ENCODE measurements around the gene EZR. TPM values are rescaled to one million over a fixed set of nuclear protein-coding genes. Genes with fewer than 3 reads are reported as not detected.

EZR gene
- total RNA-seq, 2 experiments from 2014 or later: 268 to 415 TPM

DNA sequence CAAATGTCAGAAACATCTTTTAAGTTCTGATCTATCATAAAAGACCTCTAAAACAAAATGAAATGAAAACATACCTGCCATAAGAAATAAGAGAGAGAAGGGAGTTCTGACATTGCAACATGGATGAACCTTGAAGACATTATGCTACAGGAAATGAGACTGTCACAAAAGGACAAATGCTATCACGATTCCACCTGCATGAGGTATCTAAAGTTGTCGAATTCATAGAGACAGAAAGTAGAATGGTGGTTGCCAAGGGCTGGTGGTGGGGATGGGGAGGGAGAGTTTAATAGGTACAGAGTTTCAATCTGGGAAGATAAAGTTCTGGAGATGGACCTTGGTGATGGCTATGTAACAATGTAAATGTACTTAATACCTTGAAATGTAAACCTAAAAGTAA lies 3.3 kb downstream of the EZR start:
- peaks cover 42% of the 10 kb centered on the region for H4K20me1 ChIP-seq (ENCODE audit: insufficient read depth, low read length)
- ChIA-PET POLR2A (interaction anchor here (0.8 kb wide), 2 partner anchors 10 to 53 kb away, joined by 3 to 5 read pairs; no protein-coding TSS in a partner anchor), CTCF (ENCODE audit: unreplicated experiment) (no interaction called here)
- H3K9me2 ChIP-seq (ENCODE audit: insufficient read depth, low read length): no peaks in the 10 kb centered on the region
- H3K4me3 ChIP-seq (ENCODE audit: low read depth, low read length, poor library complexity, severe bottlenecking): peak overlapping the region; percentile 87
- H2AFZ ChIP-seq (ENCODE audit: low read length): no peak overlapping the region
- H3K9me3 ChIP-seq (ENCODE audit: low read length): no peaks in the 10 kb centered on the region; the same call in 1 of the 2 replicates
- no peak for TF ChIP-seq EZH2phosphoT487 (IDR thresholded peaks at IDR 0.05; ENCODE audit: borderline replicate concordance, low read depth, low read length)
- TF ChIP-seq, protein P1, sequence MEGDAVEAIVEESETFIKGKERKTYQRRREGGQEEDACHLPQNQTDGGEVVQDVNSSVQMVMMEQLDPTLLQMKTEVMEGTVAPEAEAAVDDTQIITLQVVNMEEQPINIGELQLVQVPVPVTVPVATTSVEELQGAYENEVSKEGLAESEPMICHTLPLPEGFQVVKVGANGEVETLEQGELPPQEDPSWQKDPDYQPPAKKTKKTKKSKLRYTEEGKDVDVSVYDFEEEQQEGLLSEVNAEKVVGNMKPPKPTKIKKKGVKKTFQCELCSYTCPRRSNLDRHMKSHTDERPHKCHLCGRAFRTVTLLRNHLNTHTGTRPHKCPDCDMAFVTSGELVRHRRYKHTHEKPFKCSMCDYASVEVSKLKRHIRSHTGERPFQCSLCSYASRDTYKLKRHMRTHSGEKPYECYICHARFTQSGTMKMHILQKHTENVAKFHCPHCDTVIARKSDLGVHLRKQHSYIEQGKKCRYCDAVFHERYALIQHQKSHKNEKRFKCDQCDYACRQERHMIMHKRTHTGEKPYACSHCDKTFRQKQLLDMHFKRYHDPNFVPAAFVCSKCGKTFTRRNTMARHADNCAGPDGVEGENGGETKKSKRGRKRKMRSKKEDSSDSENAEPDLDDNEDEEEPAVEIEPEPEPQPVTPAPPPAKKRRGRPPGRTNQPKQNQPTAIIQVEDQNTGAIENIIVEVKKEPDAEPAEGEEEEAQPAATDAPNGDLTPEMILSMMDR (conservative IDR thresholded peaks at IDR 0.05; ENCODE audit: low read length): no peak
- H3K36me3 ChIP-seq (ENCODE audit: insufficient read depth, low read length): peaks cover 72% of the 10 kb centered on the region
- H3K4me2 ChIP-seq (ENCODE audit: low read length): peak overlapping the region; percentile 98
- H3K4me1 ChIP-seq (ENCODE audit: insufficient read depth, low read length, poor library complexity, severe bottlenecking): peaks cover 58% of the 10 kb centered on the region
- intact Hi-C loops (cut with micrococcal nuclease; ENCODE audit: unreplicated experiment): loop anchor here (5.0 kb wide), 1 partner anchor 311 kb away; no protein-coding TSS in a partner anchor
- BruUV-seq (replicated peaks): no TSS peak
- peak overlapping the region; percentile 100 for H3K27ac ChIP-seq (ENCODE audit: low read depth, low read length, poor library complexity, severe bottlenecking)
- peaks cover 77% of the 10 kb centered on the region for H3K79me2 ChIP-seq (ENCODE audit: insufficient read depth, low read depth, low read length)
- no peak for DNase-seq (ENCODE audit: low spot score)

DNA sequence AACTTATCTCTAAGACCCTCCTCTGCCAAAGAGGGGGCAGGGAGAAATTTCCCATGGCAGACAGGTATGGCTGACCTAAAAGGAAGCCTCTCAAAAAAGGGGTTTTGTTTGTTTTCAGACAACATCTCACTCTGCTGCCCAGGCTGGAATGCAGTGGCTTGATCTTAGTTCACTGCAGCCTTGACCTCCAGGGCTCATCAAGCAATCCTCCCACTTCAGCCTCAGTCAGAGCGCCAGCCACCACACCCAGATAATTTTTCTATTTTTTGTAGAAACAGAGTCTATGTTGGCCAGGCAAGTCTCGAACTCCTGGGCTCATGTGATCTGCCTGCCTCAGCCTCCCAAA lies 3.8 kb downstream of the EZR start:
- Histone ChIP-seq H4K20me1 (ENCODE audit: insufficient read depth, low read length) (peaks cover 42% of the 10 kb centered on the region), H3K4me2 (ENCODE audit: low read length) (peak overlapping the region; percentile 98)

DNA sequence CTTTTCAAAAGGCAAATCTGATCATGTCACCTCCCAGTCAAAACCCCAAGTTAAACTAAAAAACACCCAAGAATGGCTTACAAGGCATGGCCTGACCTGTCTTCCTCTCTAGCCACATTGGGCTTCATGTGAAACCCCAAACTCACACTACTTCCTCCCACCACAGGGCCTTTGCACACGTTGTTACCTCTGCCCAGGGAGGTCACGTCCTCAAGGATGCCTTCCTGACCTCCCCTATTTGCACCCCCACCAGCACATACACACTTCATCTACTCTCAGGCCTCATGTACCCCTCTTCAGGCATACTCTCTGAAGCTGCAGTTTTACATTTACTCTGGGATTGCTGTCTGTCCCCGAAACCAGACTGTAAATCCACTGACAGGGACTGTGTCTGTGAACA lies 6.1 kb downstream of the EZR start:
- no peak for TF ChIP-seq EZH2phosphoT487 (IDR thresholded peaks at IDR 0.05; ENCODE audit: borderline replicate concordance, low read depth, low read length)
- TF ChIP-seq, protein P1 (conservative IDR thresholded peaks at IDR 0.05; ENCODE audit: low read length): no peak
- H3K4me3 ChIP-seq (ENCODE audit: low read depth, low read length, poor library complexity, severe bottlenecking): peak overlapping the region; percentile 87

More for the DNA sequence above, 3.8 kb downstream of the EZR start:
- H3K27ac ChIP-seq (ENCODE audit: low read depth, low read length, poor library complexity, severe bottlenecking): peak overlapping the region; percentile 100
- DNase-seq (ENCODE audit: low spot score): no peak
- H3K79me2 ChIP-seq (ENCODE audit: insufficient read depth, low read depth, low read length): peaks cover 82% of the 10 kb centered on the region
- H3K4me1 ChIP-seq (ENCODE audit: insufficient read depth, low read length, poor library complexity, severe bottlenecking): peaks cover 64% of the 10 kb centered on the region
- no peak overlapping the region for H2AFZ ChIP-seq (ENCODE audit: low read length)
- no peaks in the 10 kb centered on the region for H3K9me2 ChIP-seq (ENCODE audit: insufficient read depth, low read length)
- intact Hi-C loops (cut with micrococcal nuclease; ENCODE audit: unreplicated experiment): loop anchor here (5.0 kb wide), 1 partner anchor 312 kb away; no protein-coding TSS in a partner anchor
- ChIA-PET CTCF (ENCODE audit: unreplicated experiment) (no interaction called here), POLR2A (interaction anchor here (10.6 kb wide), 1 partner anchor 19 kb away, joined by 155 read pairs; no protein-coding TSS in a partner anchor)
- no TSS peak for BruUV-seq (replicated peaks)
- peaks cover 77% of the 10 kb centered on the region for H3K36me3 ChIP-seq (ENCODE audit: insufficient read depth, low read length)
- peak overlapping the region; percentile 87 for H3K4me3 ChIP-seq (ENCODE audit: low read depth, low read length, poor library complexity, severe bottlenecking)
- H3K9me3 ChIP-seq (ENCODE audit: low read length): no peaks in the 10 kb centered on the region; the same call in 1 of the 2 replicates
- TF ChIP-seq, protein P1 (conservative IDR thresholded peaks at IDR 0.05; ENCODE audit: low read length): no peak; the same call in 1 of the 2 replicates
- no peak for TF ChIP-seq EZH2phosphoT487 (IDR thresholded peaks at IDR 0.05; ENCODE audit: borderline replicate concordance, low read depth, low read length)

More for the DNA sequence above, 6.1 kb downstream of the EZR start:
- Histone ChIP-seq H3K4me2 (ENCODE audit: low read length) (peak overlapping the region; percentile 98), H3K36me3 (ENCODE audit: insufficient read depth, low read length) (peaks cover 92% of the 10 kb centered on the region), H2AFZ (ENCODE audit: low read length) (no peak overlapping the region), H4K20me1 (ENCODE audit: insufficient read depth, low read length) (peaks cover 46% of the 10 kb centered on the region), H3K9me2 (ENCODE audit: insufficient read depth, low read length) (no peaks in the 10 kb centered on the region), H3K79me2 (ENCODE audit: insufficient read depth, low read depth, low read length) (peaks cover 95% of the 10 kb centered on the region), H3K9me3 (ENCODE audit: low read length) (no peaks in the 10 kb centered on the region), H3K27ac (ENCODE audit: low read depth, low read length, poor library complexity, severe bottlenecking) (peak overlapping the region; percentile 100), H3K4me1 (ENCODE audit: insufficient read depth, low read length, poor library complexity, severe bottlenecking) (peaks cover 74% of the 10 kb centered on the region)
- BruUV-seq (replicated peaks): no TSS peak
- intact Hi-C loops (cut with micrococcal nuclease; ENCODE audit: unreplicated experiment): loop anchor here (5.0 kb wide), 1 partner anchor 159 kb away; no protein-coding TSS in a partner anchor
- no peak for DNase-seq (ENCODE audit: low spot score)
- CTCF ChIA-PET (ENCODE audit: unreplicated experiment): no interaction called here
- POLR2A ChIA-PET: interaction anchor here (0.6 to 10.6 kb wide), 6 partner anchors 8 to 60 kb away, joined by 4 to 155 read pairs (median 8); no protein-coding TSS in a partner anchor

Measured in OCI-LY7 (cell line).